LNCAP (cell line): ENCODE measurements around the gene MGMT.

ENCODE experiments used
- TF ChIP-seq, protein P1 (sequence below): fragments of 450-650 bp; IDR thresholded peaks from 2 replicates; pipeline ENCODE4 v1.5.1; 2017; ENCODE audit warnings: mild to moderate bottlenecking

Gene MGMT

DNA sequence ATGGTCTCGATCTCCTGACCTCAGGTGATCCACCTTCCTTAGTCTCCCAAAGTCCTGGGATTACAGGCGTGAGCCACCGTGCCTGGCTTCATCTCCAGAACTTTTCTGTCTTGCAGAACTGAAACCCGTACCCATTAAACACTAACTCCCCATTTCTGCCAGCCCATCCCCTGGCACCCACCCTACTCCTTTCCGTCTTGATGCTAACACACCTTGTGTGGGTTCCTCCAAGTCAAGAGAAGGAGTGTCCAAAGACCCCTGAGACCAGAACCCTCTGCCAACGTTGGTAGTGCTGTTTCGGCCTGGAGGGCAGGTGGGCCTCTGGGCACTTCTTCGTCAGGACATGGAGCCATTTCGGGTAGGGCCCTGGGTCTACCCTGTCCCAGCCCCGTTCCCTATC is 83.6 kb downstream of the MGMT start:
- TF ChIP-seq, protein P1, sequence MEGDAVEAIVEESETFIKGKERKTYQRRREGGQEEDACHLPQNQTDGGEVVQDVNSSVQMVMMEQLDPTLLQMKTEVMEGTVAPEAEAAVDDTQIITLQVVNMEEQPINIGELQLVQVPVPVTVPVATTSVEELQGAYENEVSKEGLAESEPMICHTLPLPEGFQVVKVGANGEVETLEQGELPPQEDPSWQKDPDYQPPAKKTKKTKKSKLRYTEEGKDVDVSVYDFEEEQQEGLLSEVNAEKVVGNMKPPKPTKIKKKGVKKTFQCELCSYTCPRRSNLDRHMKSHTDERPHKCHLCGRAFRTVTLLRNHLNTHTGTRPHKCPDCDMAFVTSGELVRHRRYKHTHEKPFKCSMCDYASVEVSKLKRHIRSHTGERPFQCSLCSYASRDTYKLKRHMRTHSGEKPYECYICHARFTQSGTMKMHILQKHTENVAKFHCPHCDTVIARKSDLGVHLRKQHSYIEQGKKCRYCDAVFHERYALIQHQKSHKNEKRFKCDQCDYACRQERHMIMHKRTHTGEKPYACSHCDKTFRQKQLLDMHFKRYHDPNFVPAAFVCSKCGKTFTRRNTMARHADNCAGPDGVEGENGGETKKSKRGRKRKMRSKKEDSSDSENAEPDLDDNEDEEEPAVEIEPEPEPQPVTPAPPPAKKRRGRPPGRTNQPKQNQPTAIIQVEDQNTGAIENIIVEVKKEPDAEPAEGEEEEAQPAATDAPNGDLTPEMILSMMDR: no peak

DNA sequence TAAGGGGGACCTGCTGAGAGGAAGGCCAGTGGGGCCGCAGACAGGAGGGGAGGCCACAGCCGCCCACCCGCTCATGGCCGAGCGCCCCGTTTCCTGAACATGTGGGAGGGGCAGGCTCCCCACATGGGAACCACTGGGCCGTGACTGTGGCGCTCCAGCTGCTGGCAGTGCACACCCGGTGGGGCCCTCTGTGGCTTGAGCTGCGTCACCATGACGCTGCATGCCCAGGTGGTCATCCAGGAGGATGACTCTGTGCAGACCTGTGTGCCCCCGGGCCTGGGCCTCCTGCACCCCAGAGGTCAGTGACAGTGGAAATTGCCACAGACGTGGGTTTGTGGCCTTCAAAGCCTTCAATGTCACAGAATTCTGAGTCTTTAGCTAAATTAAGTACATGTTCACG is 85.1 kb downstream of the MGMT start:
- TF ChIP-seq, protein P1: no peak

DNA sequence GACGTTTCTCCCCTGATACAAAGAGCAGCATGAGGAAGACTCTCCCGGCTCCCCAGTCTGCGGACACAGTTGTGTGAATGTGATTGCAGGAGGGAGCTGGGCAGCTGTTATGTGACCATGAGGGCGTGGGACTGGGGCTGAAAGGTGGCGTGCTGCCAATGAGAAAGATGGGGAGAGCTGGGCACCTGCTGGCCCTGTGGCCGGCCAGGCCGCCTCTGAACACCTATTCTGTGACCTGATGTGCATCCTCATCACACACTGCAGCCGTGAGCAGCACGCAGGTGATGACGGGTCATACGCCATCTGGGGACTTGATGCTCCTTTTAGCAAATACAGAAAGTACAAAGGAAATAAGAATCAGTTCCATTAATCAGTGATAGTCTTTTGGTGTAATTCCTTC is 86.9 kb downstream of the MGMT start:
- TF ChIP-seq, protein P1: no peak

DNA sequence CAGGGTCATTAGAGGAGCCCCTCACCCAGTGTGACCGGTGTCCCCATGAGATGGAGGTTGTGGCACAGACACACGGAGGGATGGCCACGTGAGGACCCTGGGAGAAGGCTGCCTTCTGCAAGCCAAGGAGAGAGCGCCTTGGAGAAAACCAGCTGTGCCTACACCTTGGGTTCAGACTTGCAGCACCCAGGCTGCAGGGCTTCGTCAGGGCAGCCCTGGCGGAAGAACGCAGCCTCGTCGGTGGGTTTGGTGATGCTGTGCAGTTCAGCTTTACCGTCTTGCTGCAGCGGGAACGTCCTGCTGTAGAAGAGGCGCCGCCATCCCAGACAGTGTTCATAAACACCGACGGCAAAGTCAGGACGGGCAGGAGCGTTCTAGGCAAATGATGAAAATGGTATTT is 89.3 kb downstream of the MGMT start:
- TF ChIP-seq, protein P1: no peak

DNA sequence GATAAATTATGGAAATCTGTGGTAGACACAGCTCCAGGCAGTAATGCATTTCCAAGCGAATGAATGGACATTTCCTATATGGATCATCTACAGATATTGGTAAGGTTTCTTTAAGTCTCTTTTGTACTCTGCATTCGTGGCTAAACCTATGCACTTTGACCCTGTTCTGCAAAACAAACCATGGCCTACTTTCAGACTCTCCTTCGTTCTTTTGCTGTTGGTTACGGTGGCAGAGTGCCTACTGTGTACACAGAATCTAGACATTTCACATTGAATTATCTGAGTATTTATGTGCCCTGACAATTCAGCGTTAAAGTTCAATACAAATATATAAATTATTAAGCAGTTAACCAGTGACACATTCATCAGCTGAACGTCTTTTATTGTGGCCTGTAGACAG is 93.3 kb downstream of the MGMT start:
- TF ChIP-seq, protein P1: no peak

DNA sequence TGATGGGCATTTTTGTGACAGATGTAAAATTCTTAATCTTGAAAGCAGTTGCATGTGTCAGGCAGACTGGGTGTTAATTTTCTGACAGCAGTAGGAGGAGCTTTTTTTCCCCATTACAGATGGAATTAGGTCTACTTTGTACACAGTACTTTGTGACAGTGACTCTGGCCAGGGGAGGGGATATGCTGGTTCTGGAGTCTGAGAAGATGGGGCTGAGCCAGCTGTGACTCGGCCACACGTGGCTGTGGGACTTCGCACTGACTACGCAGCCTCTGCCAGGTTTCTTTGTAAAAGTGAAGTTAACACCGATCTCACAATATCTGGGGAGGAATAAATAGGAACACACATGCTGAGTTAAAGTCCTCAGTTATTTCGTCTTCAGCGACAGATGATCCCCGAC is 95.4 kb downstream of the MGMT start:
- TF ChIP-seq, protein P1: no peak

DNA sequence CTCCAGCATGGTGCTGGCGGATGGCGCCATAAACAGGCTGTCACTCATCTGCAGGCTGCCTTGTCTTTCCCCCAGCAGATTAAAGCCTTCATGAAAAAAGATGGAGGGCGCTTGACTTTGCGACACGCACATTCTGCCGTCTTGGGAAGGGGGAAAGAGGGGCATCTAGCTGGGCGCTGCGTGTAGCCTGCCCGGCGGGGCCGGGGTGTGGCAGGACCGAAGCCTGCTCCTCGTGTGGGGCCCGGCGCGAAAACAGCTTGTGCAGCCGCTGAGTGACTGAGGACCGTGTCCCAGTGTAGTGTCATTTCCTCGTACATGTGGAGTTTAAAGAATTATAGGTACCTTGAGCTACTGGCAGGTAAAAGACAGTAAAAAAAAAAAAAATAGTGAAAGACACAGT is 97.9 kb downstream of the MGMT start:
- TF ChIP-seq, protein P1: no peak

DNA sequence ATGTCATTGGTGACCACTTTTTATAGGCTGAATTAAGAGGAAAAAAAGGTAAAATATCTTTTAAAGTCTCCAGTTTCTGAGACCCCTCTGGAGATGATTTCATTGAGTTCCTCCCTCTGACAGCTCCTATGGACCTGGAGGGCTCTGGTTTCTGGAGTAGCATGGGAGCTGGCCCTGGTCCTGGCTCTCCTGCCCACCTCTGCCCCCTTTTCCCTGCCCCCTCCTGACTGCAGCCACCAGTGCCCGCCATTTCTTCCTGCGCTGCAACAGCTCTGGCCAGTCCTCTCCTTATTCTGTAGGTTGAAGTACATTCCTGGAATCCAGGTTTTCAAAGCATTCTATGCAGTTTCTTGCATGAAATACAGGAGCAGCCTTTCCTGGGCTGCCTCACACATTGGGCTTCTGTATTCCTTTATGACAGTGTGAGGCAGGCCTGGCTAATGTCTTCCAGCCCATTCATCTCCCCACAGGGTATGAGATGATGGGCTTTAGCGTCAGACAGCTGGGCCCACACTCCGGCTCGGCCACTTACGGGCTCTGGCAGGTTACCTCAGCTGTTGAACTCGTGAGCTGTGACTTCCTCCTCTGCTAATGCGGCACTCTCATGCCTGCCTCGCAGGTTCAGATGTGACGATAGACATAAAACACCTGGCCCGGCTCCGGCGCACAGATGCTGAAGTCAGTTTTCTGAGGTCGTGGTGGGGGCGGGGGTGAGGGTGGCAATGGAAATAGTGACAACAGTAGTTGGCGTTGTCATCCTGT is 101.7 kb downstream of the MGMT start:
- TF ChIP-seq, protein P1: no peak
